HPDE6-E6E7 (cell line): Measurements from ENCODE around the gene CAPNS2.
"Not testable (repeated sequence)": the region's sequence is repeated elsewhere in the genome, so short reads cannot be mapped to it uniquely, and the experiment has no call there.

Experiments used
- DNase-seq: peaks from one replicate; pipeline ENCODE4 v3.0.0; 2011; ENCODE audit warnings: missing footprints; ENCODE audit errors: extremely low spot score

The CAPNS2 gene

DNA sequence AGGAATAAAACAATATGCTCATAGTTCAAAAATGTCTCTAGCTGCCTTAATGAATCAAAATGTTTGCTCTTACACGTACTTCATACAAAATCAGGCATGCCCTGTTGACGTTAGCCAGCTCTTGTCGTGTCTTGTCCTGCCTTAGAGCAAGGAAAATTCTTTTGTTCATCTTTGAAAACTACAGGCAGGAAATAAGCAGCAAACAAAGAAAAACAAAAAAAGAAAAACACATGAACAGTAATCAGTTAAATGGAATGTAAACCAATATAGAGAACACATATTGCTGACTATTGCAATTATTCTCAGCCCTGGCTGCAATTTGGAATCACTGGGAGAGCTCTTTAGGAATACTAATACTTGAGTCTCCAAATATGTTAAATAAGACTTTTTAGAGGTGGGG, 1.7 kb downstream of the CAPNS2 start:
- peak; percentile 81 for DNase-seq

DNA sequence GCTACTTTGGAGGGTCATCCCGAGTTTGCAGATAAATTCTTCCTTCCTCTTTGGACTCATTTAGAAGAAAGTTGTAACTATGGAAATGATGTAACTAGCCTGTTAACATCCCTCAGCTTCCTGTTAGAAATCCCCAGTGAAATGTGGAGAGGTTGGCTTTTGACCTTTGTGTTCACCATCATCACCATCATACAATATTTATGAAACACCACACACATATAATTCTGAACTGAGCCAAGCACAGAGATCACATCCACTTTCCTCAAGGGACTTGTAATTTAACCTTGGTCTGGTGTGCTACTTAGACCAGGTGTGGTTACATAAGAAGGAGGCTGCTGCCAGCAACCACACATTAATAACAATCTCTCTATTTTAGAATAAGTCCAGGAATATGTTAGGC, 2.5 kb downstream of the CAPNS2 start:
- no peak for DNase-seq

DNA sequence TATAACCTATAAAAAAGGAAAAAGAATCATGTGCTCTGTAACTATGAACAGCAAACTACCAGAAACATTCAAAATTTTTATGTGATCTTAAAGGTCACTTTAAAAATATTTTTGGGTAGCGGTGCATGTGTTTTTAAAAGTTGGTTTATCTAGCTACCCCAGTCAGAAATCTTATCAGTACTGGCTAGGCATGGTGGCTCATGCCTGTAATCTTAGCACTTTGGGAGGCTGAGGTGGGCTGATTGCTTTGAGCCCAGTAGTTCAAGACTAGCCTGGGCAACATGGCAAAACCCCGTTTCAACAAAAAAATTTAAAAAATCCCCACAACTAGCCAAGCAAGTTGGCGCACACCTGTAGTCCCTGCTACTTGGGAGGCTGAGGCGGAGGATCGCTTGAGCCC, 3.7 kb downstream of the CAPNS2 start:
- no peak for DNase-seq

DNA sequence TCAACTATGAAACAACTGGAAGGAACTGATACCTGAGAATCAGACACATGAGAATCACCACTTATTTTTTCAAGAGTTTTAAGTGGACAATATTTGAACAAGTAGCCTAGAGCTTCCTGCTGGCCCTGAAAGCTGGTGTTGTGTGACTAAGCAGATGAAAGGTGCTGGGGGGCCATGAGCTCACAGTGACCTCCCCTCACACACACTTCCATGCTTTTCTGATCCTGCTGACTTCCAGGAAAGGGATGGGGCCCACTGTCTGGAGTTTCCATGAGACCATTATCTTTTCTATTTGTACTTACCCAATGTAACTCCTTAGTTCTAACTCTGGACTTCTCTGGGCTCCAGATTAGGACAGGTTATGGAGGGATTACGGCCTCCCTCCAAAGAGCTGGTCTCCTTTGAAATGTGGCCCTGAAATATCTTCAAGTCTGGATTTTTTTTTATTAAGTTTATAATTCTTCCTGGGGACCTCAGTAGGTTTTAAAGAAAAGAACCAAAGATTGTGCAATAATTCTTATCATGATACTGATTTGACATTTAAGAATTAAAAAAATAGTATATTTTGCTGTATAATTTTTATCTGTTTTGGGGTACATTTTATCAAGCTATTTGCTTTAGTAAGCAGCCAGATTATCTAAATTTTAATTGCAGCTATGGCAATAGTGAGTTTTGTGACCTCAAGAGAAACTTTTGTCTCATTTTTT, 4.9 kb downstream of the CAPNS2 start:
- DNase-seq = no peak

DNA sequence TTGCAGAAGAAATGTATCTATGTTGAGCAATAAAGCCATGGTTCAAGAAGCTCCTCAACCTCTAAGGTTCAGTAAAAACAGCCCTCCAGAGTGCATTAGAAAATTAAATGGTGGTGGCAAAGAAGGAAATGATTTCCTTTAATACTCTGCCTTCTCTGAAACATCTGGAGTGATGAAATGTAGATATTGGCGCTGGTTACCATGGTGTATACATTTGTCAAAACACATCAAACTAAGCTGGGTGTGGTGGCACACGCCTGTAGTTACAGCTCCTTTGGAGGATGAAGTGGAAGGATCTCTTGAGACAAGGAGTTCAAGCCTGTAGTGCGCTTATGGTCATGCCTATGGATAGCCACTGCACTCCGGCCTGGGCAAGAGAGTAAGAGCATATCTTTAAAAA, 6.0 kb downstream of the CAPNS2 start:
- DNase-seq = no peak

DNA sequence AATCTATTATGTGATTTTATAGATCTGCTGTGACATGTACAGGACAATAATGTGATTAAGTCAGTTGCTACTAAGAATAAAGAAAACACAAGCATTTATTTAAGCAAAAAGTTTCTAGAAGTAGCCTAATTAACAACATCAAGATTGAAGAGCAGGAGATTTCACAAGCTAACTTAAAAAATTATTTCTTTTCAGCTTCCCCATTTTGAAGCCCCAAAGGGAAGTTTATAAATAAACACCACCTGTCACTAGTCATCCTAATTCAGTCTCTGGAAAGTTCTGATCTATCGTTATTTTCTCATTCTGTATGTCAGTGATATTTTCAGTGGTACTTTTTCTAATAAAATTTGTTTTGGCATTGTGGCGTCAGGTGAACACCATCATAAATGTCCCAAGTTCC, 8.3 kb downstream of the CAPNS2 start:
- no peak for DNase-seq

DNA sequence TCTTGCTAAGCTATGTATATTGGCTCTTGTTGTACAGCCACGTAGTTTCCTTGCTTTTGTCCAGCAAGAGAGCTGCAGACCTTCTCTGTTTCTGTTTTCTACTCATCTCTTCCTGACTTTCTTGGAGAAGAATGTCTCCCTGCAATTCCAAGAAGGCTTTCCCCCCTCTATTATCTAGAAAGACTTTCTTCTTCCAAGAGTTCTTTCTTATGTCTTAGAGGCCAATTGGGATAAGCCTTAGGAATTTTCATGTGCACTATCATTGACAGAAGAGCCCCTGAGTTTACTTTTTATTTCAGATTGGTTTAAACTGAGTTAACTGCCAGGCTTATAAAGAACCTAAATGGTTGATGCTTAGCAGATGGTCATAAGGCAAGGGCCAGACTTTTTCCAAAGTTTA, 9.0 kb downstream of the CAPNS2 start:
- DNase-seq = no peak

DNA sequence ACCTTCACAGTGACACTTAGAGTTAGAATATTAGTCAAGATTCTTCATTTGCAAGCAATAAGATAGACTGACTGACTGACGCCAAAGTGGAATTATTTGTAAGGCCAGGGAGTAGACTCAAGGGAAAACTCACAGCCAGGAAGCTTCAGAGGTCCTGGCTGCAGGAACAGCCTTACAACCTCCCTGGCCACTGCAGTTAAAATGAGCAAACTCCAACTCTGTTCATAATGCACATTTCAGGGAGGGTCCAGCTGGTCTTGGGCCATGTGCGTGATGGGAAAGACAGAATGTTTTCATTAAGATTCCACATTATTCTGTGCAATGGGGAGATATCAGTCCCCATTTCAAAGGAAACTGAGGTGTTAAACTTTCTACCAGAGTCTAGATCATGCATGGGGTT, 9.9 kb downstream of the CAPNS2 start:
- DNase-seq = no peak

DNA sequence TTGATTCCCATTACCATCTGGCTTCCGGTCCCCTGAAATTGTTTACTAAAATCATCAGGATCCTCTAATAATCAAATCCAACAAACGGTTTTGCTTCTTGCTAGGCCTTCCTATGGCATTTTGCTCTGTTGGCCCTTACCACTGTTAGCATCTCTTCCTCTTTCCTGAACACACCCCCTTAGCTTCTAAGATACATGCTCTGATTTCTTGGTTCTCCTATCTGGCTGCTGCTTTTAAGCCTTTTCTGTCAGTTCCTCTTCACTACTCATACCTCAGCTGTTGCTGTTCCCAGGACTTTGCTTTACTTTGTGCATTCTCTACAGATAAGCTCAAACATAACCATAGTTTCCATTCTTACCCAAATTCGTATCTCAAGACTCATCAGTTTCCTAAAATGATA, 11.4 kb downstream of the CAPNS2 start:
- no peak for DNase-seq

DNA sequence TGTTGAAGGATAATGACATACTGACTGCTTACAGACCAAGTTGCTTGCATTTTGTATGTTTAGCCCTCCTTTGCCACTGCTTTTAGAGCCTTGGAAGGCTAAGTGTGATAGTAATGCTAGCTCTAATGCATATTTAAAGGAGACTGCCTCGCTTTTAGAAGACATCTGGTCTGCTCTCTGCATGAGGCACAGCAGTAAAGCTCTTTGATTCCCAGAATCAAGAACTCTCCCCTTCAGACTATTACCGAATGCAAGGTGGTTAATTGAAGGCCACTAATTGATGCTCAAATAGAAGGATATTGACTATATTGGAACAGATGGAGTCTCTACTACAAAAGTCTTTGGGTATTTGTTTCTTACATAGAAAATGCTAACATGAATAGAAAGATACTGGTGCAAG, 19.1 kb downstream of the CAPNS2 start:
- DNase-seq = no peak

DNA sequence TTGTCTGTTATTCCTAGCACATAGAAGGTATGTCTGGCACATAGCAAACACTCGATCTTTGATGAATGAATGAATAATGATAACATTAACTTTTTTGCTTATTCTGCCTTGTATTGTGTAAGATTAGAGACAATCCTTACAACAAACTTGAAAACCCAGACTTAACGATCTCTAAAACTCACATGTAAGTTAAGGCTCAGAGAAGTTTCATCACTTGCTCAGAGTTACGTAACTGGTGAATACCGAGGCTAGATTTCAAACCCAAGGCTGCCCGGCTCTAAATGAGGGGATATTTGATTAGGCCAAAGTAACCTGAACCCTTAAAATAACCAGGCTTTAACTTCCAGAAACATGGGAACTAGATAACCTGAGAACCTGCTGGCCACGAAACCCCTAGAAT, 22.3 kb downstream of the CAPNS2 start:
- DNase-seq = no peak

DNA sequence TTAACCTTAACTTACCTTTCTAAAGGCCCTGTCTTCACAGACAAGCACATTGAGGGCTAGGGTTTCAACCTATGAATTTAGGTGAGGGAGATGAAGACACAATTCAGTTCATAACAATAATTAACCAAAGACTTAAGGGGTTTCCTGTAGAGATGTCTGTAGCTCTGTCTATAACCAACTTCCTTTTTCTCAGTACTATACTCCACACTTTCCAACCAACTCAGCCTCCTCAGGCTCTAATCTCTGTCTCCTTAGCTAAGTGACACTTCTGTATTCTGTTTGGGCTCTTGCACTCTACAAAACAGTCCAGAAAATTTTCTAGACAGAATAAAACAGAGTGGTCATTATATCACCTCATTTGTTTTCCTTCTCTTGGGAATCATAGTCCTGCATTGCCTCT, 25.8 kb downstream of the CAPNS2 start:
- DNase-seq = no peak

DNA sequence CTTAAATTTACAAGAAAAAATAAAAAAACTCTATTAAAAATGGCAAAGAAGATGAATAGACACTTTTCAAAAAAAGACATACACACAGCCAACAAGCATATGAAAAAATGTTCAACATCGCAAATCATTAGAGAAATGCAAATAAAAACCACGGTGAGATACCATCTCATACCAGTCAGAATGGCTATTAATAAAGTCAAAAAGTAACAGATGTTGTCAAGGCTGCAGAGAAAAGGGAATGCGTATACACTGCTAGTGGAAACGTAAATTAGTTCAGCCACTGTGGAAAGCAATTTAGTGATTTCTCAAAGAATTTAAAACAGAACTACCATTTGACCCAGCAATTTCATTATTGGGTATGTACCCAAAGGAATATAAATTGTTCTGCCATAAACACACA, 31.4 kb downstream of the CAPNS2 start:
- DNase-seq = no peak

DNA sequence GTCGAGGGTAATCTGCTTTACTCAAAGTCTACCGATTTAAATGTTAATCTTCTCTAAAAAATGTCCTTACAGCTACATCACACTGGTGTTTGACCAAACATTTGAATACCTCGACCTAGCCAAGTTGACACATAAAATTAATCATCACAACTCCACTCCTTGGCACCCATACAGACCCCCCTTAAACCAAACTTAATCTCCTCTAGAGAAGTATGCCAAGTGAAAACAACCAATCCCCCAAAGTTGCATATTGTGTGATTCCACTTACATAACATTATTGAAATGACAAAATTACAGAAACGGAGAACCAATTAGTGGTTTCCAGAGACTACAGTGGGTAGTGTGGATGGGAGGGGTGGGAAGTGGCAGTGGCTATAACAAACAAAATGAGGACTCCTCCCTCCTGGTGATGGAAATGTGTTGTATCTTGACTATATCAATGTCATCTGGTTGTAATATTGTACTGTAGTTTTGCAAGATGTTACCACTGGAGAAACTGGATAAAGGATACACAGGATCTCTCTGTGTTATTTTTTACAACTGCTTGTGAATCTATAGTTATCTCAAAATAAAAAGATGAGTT, 39.4 kb downstream of the CAPNS2 start:
- DNase-seq = no peak

DNA sequence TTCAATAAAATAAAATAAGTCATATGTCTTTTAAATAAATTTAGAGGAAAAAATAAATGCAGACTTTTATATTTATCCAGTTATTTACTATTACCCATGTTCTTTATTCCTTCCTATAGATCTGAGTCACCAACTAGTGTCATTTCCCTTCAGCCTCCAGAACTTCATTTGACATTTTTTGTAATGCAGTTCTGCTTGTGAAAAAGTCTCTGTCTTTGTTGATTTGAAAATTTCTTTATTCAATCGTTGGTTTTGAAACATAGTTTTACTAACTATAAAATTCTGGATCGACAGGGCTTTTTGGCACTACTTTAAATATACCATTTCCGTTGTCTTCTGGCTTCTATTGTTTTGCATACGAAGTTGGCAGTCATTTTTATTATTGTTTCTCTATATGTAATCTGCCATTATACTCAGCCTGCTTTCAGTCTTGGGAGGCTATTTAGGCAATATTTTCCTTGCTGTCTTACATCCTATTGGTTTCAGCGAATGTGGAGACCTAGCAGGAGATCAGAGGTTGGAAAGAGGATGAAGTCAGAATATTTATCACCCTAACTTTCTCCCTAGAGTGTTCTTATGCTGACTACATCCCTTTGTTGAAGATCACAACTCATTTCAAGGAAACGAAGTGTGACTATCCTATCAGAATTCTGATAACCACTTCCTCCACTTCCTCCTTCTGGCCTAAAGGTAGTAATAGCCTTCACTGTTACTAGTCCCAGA, 47.3 kb downstream of the CAPNS2 start:
- no peak for DNase-seq

DNA sequence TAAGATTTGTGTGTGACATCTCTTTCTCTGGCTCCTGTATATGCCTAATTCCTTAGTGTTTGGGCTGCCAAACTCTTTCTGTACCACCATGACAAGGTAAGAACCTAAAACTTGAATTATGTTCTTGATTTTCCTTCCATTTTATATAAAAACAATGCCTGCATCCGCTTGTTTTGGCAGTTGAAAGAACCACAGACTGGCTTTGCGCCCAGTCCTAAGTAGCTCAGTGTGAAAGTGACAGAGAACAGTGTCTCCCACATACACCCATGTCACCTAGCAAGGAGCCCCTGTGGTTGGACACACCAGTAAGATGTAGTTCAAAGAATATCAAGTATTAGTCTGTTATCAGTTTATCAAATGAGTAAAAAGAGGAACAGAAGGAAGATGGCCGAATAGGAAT, 48.6 kb downstream of the CAPNS2 start:
- no peak for DNase-seq

DNA sequence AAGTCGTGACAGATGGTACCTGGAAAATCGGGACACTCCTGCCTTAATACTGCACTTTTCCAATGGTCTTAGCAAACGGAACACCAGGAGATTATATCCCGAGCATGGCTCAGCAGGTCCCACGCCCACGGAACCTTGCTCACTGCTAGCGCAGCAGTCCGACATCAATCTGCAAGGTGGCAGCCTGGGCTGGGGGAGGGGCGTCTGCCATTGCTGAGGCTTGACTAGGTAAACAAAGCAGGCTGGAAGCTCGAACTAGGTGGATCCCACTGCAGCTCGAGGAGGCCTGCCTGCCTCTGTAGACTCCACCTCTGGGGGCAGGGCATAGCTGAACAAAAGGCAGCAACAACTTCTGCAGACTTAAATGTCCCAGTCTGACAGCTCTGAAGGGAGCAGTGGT, 49.2 kb downstream of the CAPNS2 start:
- not testable (repeated sequence) for DNase-seq
